Retina (tissue), 1 donor: ENCODE measurements around the gene HOXD11.
A peak's percentile ranks its signal among the peaks of the same experiment; 100 is the strongest.

Experiments
- DNase-seq: peaks from one replicate; pipeline ENCODE4 v3.0.0-alpha.2; 2016

The HOXD11 gene

GRCh38 chr2:176151442-176152287, 44.6 kb downstream of the HOXD11 start, which contains the start of gene HOXD4:
Gene HOXD4, plus strand, starts transcription at chr2:176151550. Its CDS starts 84 bp downstream, at chr2:176151634.
- peak; percentile 56 for DNase-seq

GRCh38 chr2:176152350-176153181, 45.5 kb downstream of the HOXD11 start:
- DNase-seq = peak; percentile 33

GRCh38 chr2:176154576-176155252, 47.6 kb downstream of the HOXD11 start:
- DNase-seq = no peak

GRCh38 chr2:176155356-176156044, 48.4 kb downstream of the HOXD11 start:
- no peak for DNase-seq

GRCh38 chr2:176156301-176156806, 49.3 kb downstream of the HOXD11 start:
- DNase-seq = no peak

GRCh38 chr2:176156807-176157498, 49.9 kb downstream of the HOXD11 start, which contains the start of gene HOXD3:
Gene HOXD3, plus strand, starts transcription at chr2:176157307. Its CDS starts 11,808 bp downstream, at chr2:176169115.
- peak; percentile 65 for DNase-seq

GRCh38 chr2:176157499-176158185, 50.6 kb downstream of the HOXD11 start:
- peak; percentile 77 for DNase-seq

- DNase-seq = peak; percentile 77
These were observed 51.1 kb downstream of the HOXD11 start for GRCh38 chr2:176158186-176158591.

- peak; percentile 43 for DNase-seq
These were observed 52.0 kb downstream of the HOXD11 start for GRCh38 chr2:176158855-176159662.
